NCI-H146 (cell line): ENCODE measurements around the gene ALDH6A1.
"Not testable (repeated sequence)": the region's sequence is repeated elsewhere in the genome, so short reads cannot be mapped to it uniquely, and the experiment has no call there.

Experiments used
- DNase-seq: peaks from one replicate; lab custom pipeline; 2025; lab: John Stamatoyannopoulos, UW

Gene ALDH6A1

GRCh38 chr14:74084277-74085046 is at the start of gene ALDH6A1, which contains the start of gene LIN52:
ALDH6A1 (minus strand) TSS chr14:74084453; CDS start chr14:74084394, 59 bp downstream.
LIN52 (plus strand) TSS chr14:74084956; CDS start chr14:74084975, 19 bp downstream.
- DNase-seq: peak; percentile 99

DNA sequence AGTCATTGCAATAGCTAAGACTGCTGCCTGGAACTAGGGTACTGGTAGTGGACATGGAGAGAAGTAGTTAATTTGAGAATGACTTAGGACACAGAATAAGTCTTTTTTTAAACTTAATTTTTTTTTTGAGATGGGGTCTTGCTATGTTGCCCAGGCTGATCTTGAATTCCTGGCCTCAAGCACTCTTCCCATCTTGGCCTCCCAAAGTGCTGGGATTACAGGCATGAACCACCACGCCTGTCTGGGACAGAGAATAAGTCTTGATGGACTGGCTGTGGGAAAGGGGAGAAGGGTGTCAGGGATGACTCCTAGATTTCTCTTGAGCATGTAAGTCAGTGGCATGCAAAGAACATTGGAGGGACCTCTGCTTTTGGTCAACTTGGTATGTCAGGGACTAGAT is 43.4 kb upstream of the ALDH6A1 start:
- no peak for DNase-seq

- no peak for DNase-seq
These were observed 42.2 kb upstream of the ALDH6A1 start for GRCh38 chr14:74126315-74127013.

- not testable (repeated sequence) for DNase-seq
These were observed 41.2 kb upstream of the ALDH6A1 start for GRCh38 chr14:74125487-74125886.

- peak; percentile 37 for DNase-seq
These were observed 27.4 kb upstream of the ALDH6A1 start for GRCh38 chr14:74111395-74112216.

DNA sequence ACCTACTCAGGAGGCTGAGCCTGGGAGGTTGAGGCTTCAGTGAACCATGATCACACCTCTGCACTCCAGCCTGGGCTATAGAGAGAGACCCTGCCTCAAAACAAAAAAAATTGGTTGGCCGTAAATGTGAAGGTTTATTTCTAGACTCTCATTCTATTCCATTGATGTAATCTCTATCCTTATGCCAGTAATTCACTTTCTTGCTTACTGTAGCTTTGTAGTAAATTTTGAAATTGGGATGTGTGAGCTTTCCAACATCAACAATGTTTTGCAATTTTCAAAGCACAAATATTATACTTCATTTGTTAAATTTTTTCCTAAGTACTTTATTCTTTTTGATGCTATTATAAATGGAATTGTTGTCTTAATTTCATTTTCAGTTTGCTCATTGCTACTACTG is 25.1 kb upstream of the ALDH6A1 start:
- DNase-seq: no peak

DNA sequence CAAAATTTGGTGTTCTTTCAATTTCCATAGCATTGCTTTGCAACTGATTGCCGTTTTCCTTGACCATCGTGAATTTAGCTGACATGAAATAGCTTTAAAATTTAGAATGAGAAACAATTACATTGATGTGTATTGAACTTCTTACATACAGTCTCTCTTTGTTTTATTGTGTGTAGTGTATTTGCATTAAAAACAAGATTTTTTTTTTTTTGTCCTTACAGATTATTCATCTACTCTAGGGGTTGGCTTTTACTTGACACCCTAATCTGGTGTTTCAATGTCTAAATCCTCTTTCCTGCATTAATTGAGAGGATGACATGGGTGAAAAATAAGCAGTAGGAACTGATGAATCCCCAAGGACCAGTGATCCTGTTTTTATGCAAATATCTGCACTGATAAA is 21.1 kb upstream of the ALDH6A1 start:
- DNase-seq: no peak

GRCh38 chr14:74089251-74090020 is 5.2 kb upstream of the ALDH6A1 start:
- DNase-seq: no peak

GRCh38 chr14:74085828-74086227 is 1.6 kb upstream of the ALDH6A1 start:
- DNase-seq: no peak

DNA sequence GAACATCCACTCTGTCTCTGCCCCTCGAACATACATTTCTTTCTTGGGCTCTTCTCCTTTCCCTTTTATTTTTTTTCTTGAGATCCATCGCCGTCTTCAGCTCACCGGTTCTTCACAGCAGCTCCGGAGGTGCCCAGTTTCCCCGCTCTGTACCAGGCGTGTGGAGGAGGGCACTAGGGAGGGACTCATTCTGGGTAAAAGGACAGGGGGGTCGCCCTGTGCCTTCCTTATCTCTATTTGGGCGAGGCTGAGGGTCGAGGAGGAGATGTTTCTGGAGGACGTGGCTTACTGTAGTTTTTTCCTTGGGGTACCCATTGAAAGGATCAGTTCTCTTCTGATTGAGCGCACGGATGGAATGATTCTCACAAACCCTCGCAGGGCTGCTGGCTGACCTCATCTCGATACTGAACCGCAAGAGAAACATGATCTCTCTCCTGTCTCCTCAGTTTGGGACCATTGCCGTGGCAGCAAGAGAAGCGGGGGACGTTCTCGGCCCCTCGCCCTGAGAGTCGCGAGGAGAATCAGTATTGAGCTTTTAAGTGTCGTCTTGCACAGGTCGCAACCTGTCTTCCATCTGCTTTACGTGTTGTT is 889 bp upstream of the ALDH6A1 start:
- no peak for DNase-seq

- DNase-seq: no peak
These were observed 423 bp downstream of the ALDH6A1 start for GRCh38 chr14:74083784-74084276.

DNA sequence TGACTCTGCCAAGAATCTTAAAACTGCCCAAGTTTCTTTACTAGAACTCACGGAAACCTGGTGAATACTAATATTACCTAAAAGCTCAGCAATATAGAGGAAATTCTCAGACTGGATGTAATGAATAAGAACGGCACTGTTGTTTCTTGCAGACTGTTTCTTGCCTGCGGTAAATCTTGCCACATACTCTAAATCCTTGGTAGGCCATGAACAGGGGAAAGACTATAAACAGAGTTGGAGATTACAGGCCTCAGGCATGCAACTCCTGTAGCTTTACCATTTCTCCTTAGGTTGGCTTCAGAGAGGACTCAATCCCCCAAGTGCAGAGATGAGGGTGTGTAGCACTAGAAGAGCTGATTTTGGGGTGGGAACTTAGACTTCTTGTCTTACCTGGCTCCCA is 1.1 kb downstream of the ALDH6A1 start:
- no peak for DNase-seq

DNA sequence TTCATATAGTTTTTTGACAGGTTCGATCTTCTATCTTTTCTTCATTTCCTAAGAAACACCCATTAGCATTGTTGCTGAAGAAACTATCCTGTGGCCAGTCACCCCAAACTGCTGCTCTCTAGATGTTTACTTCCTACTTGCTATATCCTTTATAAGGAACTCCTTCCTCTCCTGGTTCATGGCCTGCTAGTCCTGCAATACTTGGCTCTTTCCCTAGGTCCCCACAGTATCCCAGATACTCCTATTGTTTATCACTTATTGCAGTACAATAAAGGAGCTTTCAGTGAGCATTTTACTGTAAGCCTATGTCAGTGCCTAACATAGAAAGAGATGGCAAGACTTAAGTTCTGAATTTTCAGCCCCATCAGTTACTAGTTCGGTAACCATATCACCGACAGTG is 2.8 kb downstream of the ALDH6A1 start:
- DNase-seq: no peak

GRCh38 chr14:74080820-74081460 is 3.3 kb downstream of the ALDH6A1 start:
- DNase-seq: no peak

GRCh38 chr14:74077401-74077800 is 6.9 kb downstream of the ALDH6A1 start:
- DNase-seq: no peak

GRCh38 chr14:74065746-74066575 is 18.3 kb downstream of the ALDH6A1 start:
- DNase-seq: no peak

- no peak for DNase-seq
These were observed 19.4 kb downstream of the ALDH6A1 start for GRCh38 chr14:74064883-74065282.

GRCh38 chr14:74064426-74064825 is 19.8 kb downstream of the ALDH6A1 start:
- no peak for DNase-seq

DNA sequence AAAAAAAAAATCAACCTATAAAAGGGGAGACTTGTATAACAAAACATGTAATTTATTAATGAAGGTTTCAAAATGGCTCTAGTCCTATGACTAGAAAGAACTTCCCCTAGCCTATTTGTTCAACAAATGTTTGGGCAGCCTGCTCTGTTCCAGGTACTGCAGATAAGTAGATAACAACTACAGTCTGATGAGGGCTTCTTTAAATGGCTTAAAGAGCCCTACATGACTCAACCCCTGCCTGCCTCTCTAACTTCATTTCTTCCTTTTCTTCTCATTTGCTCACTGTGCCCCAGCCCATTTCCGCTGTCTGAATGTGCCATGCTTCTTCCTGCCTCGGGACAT is 21.5 kb downstream of the ALDH6A1 start:
- no peak for DNase-seq
